Astrocyte of the spinal cord (primary cell): ENCODE results near the gene PHLDB3.

Source experiments
- DNase-seq: peaks from one replicate; pipeline ENCODE4 v3.0.0; 2011; ENCODE audit warnings: low read depth, low spot score
- H3K4me3 ChIP-seq: 2 replicates; pipeline ENCODE4 v1.5.1; 2011; ENCODE audit warnings: low read depth, mild to moderate bottlenecking, low read length, moderate library complexity
- in situ Hi-C: cut with HindIII; loops from 2 replicates; pipeline ENCODE4 v1.10.0; 2017; ENCODE audit warnings: low sequenced_read_pairs
- TF ChIP-seq, protein P1 (sequence below): IDR thresholded peaks from 2 replicates; pipeline ENCODE4 v1.5.1; 2012; ENCODE audit warnings: low read depth, mild to moderate bottlenecking, low read length, inconsistent platforms

The PHLDB3 gene

GRCh38 chr19:43498233-43498842, 6.2 kb downstream of the PHLDB3 start:
- TF ChIP-seq, protein P1, sequence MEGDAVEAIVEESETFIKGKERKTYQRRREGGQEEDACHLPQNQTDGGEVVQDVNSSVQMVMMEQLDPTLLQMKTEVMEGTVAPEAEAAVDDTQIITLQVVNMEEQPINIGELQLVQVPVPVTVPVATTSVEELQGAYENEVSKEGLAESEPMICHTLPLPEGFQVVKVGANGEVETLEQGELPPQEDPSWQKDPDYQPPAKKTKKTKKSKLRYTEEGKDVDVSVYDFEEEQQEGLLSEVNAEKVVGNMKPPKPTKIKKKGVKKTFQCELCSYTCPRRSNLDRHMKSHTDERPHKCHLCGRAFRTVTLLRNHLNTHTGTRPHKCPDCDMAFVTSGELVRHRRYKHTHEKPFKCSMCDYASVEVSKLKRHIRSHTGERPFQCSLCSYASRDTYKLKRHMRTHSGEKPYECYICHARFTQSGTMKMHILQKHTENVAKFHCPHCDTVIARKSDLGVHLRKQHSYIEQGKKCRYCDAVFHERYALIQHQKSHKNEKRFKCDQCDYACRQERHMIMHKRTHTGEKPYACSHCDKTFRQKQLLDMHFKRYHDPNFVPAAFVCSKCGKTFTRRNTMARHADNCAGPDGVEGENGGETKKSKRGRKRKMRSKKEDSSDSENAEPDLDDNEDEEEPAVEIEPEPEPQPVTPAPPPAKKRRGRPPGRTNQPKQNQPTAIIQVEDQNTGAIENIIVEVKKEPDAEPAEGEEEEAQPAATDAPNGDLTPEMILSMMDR: no peak
- no peak overlapping the region for H3K4me3 ChIP-seq
- no peak for DNase-seq
- in situ Hi-C loops: no loop called here

GRCh38 chr19:43496960-43497359, 7.6 kb downstream of the PHLDB3 start:
- DNase-seq: no peak
- H3K4me3 ChIP-seq: no peak overlapping the region
- in situ Hi-C loops: no loop called here
- TF ChIP-seq, protein P1: no peak

GRCh38 chr19:43495082-43495481, 9.5 kb downstream of the PHLDB3 start:
- TF ChIP-seq, protein P1: no peak
- DNase-seq: no peak
- no peak overlapping the region for H3K4me3 ChIP-seq
- in situ Hi-C loops: no loop called here

GRCh38 chr19:43490759-43491158, 13.8 kb downstream of the PHLDB3 start:
- in situ Hi-C loops: no loop called here
- H3K4me3 ChIP-seq: no peak overlapping the region
- TF ChIP-seq, protein P1: no peak
- DNase-seq: no peak

GRCh38 chr19:43489979-43490599, 14.5 kb downstream of the PHLDB3 start:
- no peak for DNase-seq
- TF ChIP-seq, protein P1: no peak
- no peak overlapping the region for H3K4me3 ChIP-seq
- in situ Hi-C loops: no loop called here

DNA sequence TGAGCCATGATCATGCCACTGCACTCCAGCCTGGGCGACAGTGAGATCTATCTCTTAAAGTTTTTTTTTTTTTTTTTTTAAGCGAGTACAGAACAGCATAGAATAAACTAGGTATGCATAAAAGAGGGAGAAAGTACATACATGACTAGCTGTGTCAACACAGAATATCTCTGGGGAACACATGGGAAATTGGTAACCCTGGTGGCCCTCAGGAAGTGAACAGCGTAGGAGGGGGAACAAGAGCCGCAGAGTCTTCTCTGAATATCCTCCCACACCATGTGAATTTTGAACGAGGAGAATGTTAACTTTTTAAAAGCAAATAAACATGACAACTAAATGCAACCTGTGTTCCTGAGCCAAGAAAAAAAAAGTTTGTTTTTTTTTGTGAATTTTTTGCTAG, 15.2 kb downstream of the PHLDB3 start:
- in situ Hi-C loops: no loop called here
- TF ChIP-seq, protein P1: no peak
- DNase-seq: no peak
- no peak overlapping the region for H3K4me3 ChIP-seq

DNA sequence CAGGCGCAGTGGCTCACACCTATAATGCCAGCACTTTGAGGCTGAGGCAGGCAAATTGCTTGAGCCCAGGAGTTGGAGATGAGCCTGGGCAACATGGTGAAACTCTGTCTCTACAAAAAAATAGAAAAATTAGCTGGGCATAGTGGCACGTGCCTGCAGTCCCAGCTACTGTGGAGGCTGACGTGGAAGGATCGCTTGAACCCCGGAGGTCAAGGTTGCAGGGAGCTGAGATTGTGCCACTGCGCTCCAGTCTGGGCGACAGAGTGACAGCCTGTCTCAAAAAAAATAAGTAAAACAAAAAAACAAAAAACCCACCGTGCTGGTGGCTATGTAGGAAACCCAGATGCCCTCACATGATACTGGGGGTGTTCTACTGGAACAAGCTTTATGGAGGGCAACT, 16.4 kb downstream of the PHLDB3 start:
- H3K4me3 ChIP-seq: no peak overlapping the region
- no peak for DNase-seq
- TF ChIP-seq, protein P1: no peak
- in situ Hi-C loops: no loop called here
